ENCODE results near the gene VMP1. TPM values are rescaled to one million over a fixed set of nuclear protein-coding genes. Genes with fewer than 3 reads are reported as not detected.
"Not testable (repeated sequence)": the region's sequence is repeated elsewhere in the genome, so short reads cannot be mapped to it uniquely, and the experiment has no call there.

VMP1 gene
- total and polyA plus RNA-seq, 2 of the 4 experiments (the other 2 are of a cell fraction) = 89.8 to 197 TPM

GRCh38 chr17:59757881-59758385, 50.5 kb downstream of the VMP1 start:
- Histone ChIP-seq H4K5ac (ENCODE audit: low read depth, low read length) (peak overlapping the region; percentile 10; the same call in 1 of the 2 replicates), H3K4ac (ENCODE audit: low read depth, low read length) (peak overlapping the region; percentile 27), H3K9me3 (ENCODE audit: control insufficient read depth, insufficient read depth, low read length) (no peaks in the 10 kb centered on the region), H2BK5ac (ENCODE audit: low read depth, low read length, poor library complexity, severe bottlenecking) (peak overlapping the region; percentile 93), H3K9ac (ENCODE audit: low read depth, low read length) (no peak overlapping the region), H3K18ac (ENCODE audit: low read depth, low read length) (peak overlapping the region; percentile 50), H3K14ac (replicated peaks; ENCODE audit: low read depth, low read length) (peak overlapping the region; percentile 34), H3K36me3 (ENCODE audit: control insufficient read depth, insufficient read depth, low read length) (no peaks in the 10 kb centered on the region; the same call in 1 of the 2 replicates), H4K8ac (ENCODE audit: low read depth in 2 of 2, low read length in 2 of 2) (peak overlapping the region; percentile 13 to 61; a peak in 2 of 4 replicates), H3K4me2 (ENCODE audit: low read depth, low read length) (no peak overlapping the region), H3K56ac (ENCODE audit: extremely low read depth, insufficient read depth, low read length) (no peak overlapping the region), H2AFZ (replicated peaks; ENCODE audit: low read length, poor library complexity) (no peak overlapping the region), H3K23ac (ENCODE audit: low read depth, low read length) (peak overlapping the region; percentile 57; the same call in 1 of the 2 replicates), H3K4me1 (ENCODE audit: control insufficient read depth, insufficient read depth, low read length) (peaks cover 14% of the 10 kb centered on the region), H2BK120ac (ENCODE audit: low read depth, low read length) (peak overlapping the region; percentile 64), H2AK9ac (replicated peaks; ENCODE audit: low read depth, low read length, poor library complexity) (no peak overlapping the region), H3K79me1 (ENCODE audit: low read depth in 1 of 2, low read length in 2 of 2) (peaks cover 12 to 35% of the 10 kb centered on the region in 2 experiments), H4K20me1 (ENCODE audit: insufficient read depth, low read length) (no peaks in the 10 kb centered on the region), H3K27me3 (ENCODE audit: control insufficient read depth, insufficient read depth, low read length) (no peaks in the 10 kb centered on the region), H2BK15ac (ENCODE audit: low read depth, low read length) (peak overlapping the region; percentile 57; the same call in 2 of the 3 replicates), H2AK5ac (ENCODE audit: low read depth, low read length) (peak overlapping the region; percentile 93), H3K4me3 (ENCODE audit: insufficient read depth, low read depth, low read length) (no peak overlapping the region), H4K91ac (ENCODE audit: insufficient read depth, low read depth, low read length) (peak overlapping the region; percentile 85), H3K27ac (ENCODE audit: insufficient read depth, low read length) (peak overlapping the region; percentile 70), H3K9me1 (ENCODE audit: insufficient read depth, low read length) (peaks cover 6% of the 10 kb centered on the region; the same call in 1 of the 2 replicates), H2BK20ac (ENCODE audit: low read depth, low read length) (peak overlapping the region; percentile 84)
- TF ChIP-seq FOS (IDR thresholded peaks at IDR 0.05; ENCODE audit: low read depth, low read length) = no peak
- no peak for TF ChIP-seq MAZ (IDR thresholded peaks at IDR 0.05; ENCODE audit: borderline replicate concordance, low read depth, low read length)
- no CpG with 5 or more reads among the region's 2 CpGs for WGBS, 2 experiments (ENCODE audit: extremely low coverage in 2 of 2, insufficient read length in 1 of 2)
- in situ Hi-C loops (cut with MboI; ENCODE audit: low sequenced_read_pairs) (no loop called here), intact Hi-C loops (cut with micrococcal nuclease) (no loop called here), dilution Hi-C loops (cut with HindIII; ENCODE audit: low sequenced_read_pairs, unreplicated experiment) (no loop called here)
- ATAC-seq (ENCODE audit: low read depth) (no peak), DNase-seq (no peak)
- POLR2A ChIA-PET (ENCODE audit: unreplicated experiment) = no interaction called here
- BruUV-seq (replicated peaks) = no TSS peak
- CTCF ChIA-PET = no interaction called here

- dilution Hi-C loops (cut with HindIII; ENCODE audit: low sequenced_read_pairs, unreplicated experiment); H3K4me2 ChIP-seq (ENCODE audit: low read depth, low read length); H2BK120ac ChIP-seq (ENCODE audit: low read depth, low read length); H3K27me3 ChIP-seq (ENCODE audit: control insufficient read depth, insufficient read depth, low read length); H3K18ac ChIP-seq (ENCODE audit: low read depth, low read length); H3K56ac ChIP-seq (ENCODE audit: extremely low read depth, insufficient read depth, low read length); H2AFZ ChIP-seq (replicated peaks; ENCODE audit: low read length, poor library complexity); H3K4me3 ChIP-seq (ENCODE audit: insufficient read depth, low read depth, low read length); H3K9me3 ChIP-seq (ENCODE audit: control insufficient read depth, insufficient read depth, low read length); H3K36me3 ChIP-seq (ENCODE audit: control insufficient read depth, insufficient read depth, low read length); H3K14ac ChIP-seq (replicated peaks; ENCODE audit: low read depth, low read length); H2BK20ac ChIP-seq (ENCODE audit: low read depth, low read length); H3K27ac ChIP-seq (ENCODE audit: insufficient read depth, low read length); POLR2A ChIA-PET (ENCODE audit: unreplicated experiment); ATAC-seq (ENCODE audit: low read depth); H3K9ac ChIP-seq (ENCODE audit: low read depth, low read length); DNase-seq; H2AK9ac ChIP-seq (replicated peaks; ENCODE audit: low read depth, low read length, poor library complexity); intact Hi-C loops (cut with micrococcal nuclease); BruUV-seq (replicated peaks); in situ Hi-C loops (cut with MboI; ENCODE audit: low sequenced_read_pairs); H3K23ac ChIP-seq (ENCODE audit: low read depth, low read length); H3K9me1 ChIP-seq (ENCODE audit: insufficient read depth, low read length); CTCF ChIA-PET; H2BK15ac ChIP-seq (ENCODE audit: low read depth, low read length); H4K5ac ChIP-seq (ENCODE audit: low read depth, low read length); H4K20me1 ChIP-seq (ENCODE audit: insufficient read depth, low read length): not testable (repeated sequence)
- no CpG with 5 or more reads among the region's 4 CpGs for WGBS, 2 experiments (ENCODE audit: extremely low coverage in 2 of 2, insufficient read length in 1 of 2)
- H3K79me1 ChIP-seq (ENCODE audit: low read depth in 1 of 2, low read length in 2 of 2) = peaks cover 12 to 36% of the 10 kb centered on the region in 2 experiments
- H4K91ac ChIP-seq (ENCODE audit: insufficient read depth, low read depth, low read length) = peak overlapping the region; percentile 54; the same call in 1 of the 2 replicates
- H3K4ac ChIP-seq (ENCODE audit: low read depth, low read length) = peak overlapping the region; percentile 67
- H3K4me1 ChIP-seq (ENCODE audit: control insufficient read depth, insufficient read depth, low read length) = peaks cover 13% of the 10 kb centered on the region
- peak overlapping the region; percentile 17 for H2BK5ac ChIP-seq (ENCODE audit: low read depth, low read length, poor library complexity, severe bottlenecking)
- H4K8ac ChIP-seq (ENCODE audit: low read depth in 2 of 2, low read length in 2 of 2) = peak overlapping the region in 1 of 2 experiments; percentile 3; a peak in 2 of 4 replicates
- H2AK5ac ChIP-seq (ENCODE audit: low read depth, low read length) = peak overlapping the region; percentile 85
Observed at GRCh38 chr17:59758998-59759651, 51.7 kb downstream of the VMP1 start.

Measured in IMR-90 (cell line).